H54 (cell line): ENCODE measurements around the gene PDGFRB.

Experiments
- DNase-seq: peaks from one replicate; pipeline ENCODE4 v3.0.0; 2011; ENCODE audit warnings: low spot score, mixed read lengths; ENCODE audit not compliant: insufficient read length
- FAIRE-seq: peaks from 3 replicates; lab custom pipeline; 2011; peaks lifted over from hg19 to GRCh38; lab: Jason Lieb, UNC
- POLR2A ChIP-seq: IDR thresholded peaks from 2 replicates; pipeline ENCODE4 v1.6.1; 2011; ENCODE audit warnings: low read depth, mild to moderate bottlenecking, low read length

Gene PDGFRB

DNA sequence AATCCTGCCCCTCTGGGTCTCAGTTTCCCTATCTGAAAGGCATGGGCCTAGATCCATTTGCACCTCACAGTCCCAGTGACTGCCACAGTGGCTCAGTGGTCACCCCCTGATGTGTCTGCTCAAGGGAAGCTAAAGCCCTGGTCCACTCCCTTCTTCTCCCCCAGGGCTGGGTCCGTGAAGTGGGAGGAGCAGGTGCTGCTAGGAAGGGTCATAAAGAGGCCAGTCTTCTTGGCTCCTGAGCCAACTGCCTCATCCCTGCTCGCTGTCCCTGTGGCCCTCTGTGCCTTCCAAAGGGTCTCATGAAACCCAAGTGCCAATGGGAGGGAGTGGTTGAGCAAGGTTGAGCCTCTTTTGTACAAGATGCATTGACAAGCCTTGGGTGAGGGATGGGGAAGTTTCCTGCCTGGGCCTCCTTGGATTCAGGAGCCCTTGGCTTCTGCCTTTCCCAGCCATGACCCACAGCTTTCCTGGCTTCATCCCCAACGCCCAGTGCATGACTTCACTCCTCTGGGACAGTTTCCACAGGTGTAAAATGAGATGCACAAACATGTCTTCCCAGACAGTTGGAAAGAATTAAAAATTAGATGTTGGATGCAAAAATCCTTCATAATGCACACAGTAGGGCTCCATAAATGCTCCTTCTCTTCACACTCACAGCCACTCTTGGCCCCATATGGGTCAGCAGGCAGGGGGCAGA is 32.6 kb upstream of the PDGFRB start:
- no peak for DNase-seq
- no peak for TF ChIP-seq POLR2A
- no peak for FAIRE-seq

DNA sequence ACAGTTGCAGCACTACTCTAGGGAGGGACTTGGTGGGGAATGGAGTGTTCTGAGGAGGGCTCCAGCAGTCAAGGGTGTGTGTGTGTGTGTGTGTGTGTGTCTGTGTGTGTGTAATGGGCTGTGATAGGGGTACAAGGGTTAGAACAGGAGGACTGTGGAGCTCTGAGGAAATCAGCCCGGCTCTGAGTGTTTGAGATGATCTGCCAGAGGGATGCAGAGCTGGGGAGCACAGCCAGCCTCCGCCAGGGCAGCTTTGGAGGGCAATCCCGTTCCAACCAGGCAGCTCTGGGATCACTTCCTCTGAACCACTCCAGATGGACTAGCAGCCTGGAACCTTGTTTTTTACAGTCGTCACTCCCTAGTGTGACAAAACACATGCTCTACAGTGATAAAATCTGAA is 31.3 kb upstream of the PDGFRB start:
- no peak for FAIRE-seq
- no peak for TF ChIP-seq POLR2A
- DNase-seq, result no peak

DNA sequence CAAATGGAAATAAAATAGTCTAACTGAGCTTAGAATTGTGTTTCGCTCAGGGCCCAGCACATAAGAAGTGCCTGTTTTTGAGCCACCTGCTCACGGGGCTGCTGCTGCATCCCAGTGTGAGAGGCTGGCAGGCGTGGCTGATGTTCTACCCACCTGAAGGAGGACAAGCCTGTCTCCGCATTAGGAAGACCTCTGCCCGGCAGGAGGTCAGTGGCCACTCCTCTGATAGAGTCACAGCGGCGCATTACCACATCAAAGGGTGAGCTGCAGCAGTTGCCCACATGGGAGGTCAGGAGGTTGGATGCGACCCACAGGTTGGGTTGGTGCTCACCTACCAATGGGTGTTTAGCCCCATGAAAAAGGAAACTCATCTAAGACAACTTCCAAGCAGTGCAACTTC is 30.5 kb upstream of the PDGFRB start:
- TF ChIP-seq POLR2A, result no peak
- no peak for FAIRE-seq
- no peak for DNase-seq

DNA sequence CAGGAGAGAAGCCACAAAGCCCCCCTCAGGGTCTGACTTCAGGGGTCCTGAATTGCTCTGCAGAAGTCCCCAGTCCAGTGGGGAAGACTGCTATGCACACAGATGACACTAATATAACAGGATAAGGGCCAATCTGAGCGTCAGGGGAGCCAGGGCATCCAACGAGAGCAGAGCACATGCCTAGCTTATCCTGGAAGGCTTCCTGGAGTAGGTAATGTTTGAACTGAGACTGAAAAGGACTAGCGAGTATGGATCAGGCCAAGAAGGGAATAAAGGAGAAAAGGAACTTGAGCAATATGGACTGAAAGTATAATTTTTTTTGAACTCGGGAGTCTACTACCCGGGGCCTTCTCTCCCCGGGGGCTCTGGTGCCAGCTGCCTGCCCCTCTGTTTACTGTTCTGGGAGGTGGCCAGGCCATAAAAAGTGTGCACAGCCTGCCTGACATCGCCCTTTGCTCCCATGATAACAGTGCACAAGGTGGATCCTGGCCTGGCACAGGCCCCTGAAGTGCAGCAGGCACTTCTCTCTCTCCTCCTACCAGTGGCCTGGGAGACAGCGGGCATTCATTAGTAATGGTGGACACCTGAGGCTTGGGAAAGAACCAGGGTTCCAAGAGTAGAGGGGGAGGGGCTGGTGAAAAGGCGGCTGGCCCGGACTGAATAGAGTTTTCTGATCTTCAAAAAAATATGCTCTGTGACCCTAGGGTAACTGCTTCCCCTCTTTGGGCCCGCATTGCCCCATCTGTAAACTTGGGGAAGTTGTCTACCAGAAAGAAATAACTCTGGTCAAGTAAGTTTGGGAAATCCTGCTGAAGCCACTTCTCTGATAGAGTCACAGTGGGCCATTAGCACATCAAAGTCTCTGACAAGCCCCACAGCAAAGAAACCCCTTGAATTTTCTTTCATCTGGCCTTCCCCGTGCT is 29.6 kb upstream of the PDGFRB start:
- TF ChIP-seq POLR2A, result no peak
- FAIRE-seq (no peak), DNase-seq (no peak)

DNA sequence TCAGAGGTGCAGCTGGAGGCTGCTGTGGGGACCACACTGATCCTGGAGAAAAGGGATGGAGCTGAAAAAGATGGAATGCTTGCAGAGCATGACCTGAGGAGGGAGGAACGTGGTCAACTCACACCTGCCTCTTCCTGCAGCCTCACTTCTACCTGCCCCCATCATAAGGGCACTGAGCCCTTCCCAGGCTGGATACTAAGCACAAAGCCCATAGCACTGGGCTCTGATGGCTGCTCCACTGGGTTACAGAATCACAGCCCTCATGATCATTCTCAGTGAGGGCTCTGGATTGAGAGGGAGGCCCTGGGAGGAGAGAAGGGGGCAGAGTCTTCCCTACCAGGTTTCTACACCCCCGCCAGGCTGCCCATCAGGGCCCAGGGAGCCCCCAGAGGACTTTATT is 28.4 kb upstream of the PDGFRB start:
- TF ChIP-seq POLR2A, result no peak
- FAIRE-seq (no peak), DNase-seq (no peak)

DNA sequence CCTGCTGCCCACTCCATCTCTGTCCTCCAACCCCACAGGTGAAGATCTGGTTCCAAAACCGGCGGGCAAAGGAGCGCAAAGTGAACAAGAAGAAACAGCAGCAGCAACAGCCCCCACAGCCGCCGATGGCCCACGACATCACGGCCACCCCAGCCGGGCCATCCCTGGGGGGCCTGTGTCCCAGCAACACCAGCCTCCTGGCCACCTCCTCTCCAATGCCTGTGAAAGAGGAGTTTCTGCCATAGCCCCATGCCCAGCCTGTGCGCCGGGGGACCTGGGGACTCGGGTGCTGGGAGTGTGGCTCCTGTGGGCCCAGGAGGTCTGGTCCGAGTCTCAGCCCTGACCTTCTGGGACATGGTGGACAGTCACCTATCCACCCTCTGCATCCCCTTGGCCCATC is 27.8 kb upstream of the PDGFRB start:
- DNase-seq (no peak), FAIRE-seq (no peak)
- TF ChIP-seq POLR2A, result no peak

DNA sequence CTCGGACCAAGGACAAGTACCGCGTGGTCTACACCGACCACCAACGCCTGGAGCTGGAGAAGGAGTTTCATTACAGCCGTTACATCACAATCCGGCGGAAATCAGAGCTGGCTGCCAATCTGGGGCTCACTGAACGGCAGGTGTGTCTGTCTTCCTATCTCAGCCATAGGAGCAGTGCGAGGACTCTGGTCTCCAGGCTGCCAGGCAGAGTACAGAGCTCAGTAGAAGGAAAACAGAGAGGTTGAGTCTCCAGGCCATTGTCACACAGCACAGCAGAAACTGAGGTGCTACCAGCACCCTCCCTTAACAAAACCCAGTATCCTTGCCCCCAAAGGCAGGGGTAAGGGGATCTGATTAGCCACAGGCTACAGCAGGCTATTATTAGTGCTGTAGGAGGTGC is 27.1 kb upstream of the PDGFRB start:
- DNase-seq, result no peak
- TF ChIP-seq POLR2A, result no peak
- FAIRE-seq, result no peak

DNA sequence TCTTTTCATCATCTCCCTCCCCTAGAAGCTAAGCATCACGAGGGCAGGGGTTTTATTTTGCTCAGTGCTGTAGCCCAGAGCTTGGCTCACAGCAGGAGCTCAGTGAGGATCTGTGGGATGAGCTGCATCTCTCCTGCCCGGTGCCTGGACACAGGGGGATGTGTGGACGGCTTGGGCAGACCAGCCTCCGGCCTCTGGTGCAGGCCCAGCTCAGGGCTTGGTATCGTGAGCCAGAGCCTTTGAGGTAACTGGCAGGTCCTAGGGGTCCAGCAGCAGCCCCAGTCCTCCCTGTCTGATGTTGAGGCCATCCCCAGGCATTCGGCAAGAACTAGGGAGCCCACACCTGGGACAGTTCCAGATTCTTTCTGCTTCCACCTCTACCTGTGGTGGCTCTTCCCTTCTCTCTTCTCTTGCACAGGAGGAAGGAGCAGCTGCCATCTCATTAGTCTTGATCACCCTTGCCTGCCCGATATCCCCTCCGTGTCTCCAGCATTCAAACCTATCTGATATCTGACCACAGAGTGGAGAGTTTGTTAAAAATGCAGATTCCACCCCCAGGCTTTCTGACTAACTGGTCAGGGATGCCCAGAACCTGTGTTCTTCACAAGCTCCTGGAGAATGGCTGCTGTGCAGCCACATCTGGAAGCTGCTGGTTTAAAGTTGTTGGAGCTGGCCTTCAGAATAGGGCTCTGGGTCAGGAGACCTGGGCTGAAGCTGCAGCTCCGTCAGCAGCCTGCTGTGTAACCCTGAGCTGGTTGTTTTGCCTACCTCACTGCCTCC is 26.3 kb upstream of the PDGFRB start:
- FAIRE-seq (no peak), DNase-seq (no peak)
- no peak for TF ChIP-seq POLR2A

DNA sequence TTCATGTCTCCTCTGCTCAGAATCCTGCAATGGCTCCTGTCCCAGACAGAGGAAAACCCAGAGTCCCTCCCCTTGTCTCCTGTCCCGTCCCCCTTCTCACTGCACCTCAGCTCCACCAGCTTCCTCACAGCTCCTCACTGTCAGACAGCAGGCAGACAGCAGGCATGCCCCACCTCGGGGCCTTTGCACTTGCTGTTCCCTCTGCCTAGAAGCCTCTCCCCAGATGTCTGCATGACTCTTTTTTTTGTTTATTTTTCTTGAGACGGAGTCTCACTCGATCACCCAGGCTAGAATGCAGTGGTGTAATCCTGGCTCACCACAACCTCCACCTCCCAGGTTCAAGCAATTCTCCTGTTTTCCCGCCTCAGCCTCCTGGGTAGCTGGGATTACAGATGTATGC is 25.4 kb upstream of the PDGFRB start:
- no peak for DNase-seq
- FAIRE-seq, result no peak
- TF ChIP-seq POLR2A, result no peak

DNA sequence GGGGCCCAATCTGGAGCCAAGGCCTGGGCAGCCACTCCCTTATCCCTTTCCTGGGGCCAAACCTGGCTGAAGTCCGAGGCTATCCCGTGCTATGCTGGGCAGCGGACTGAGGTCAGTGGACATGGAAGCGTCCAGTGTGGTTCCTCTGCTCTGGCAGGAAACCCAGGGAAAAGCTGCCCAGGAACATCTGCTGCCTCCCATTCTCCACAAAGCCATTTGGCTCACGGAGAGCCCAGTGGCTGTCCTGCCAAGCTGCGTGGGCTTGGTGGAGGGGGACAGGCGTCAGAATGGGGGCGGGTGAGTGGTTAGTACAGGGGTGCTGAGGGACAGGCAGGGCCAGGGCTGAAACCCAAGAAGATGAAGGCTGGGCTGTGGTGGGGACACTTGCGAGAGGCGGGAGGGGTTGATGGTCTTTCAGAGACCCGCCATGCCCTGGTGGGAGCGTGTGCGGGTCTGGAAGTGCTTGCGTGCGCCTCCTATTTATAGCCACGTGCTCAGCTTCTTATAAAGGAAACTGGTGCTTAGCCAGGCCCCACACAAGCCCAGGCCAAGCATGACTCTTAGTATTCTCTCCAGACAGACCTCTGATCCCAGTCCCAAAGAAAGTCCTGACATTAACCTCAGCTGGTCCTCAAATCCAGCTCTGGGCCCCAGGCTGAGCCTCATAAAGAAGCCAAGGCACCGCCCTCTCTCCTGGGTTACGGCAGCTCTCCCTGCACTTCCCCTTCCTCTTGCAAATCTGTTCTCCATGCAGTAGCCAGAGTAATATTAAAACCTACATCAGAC is 24.8 kb upstream of the PDGFRB start:
- no peak for TF ChIP-seq POLR2A
- FAIRE-seq, result no peak

DNA sequence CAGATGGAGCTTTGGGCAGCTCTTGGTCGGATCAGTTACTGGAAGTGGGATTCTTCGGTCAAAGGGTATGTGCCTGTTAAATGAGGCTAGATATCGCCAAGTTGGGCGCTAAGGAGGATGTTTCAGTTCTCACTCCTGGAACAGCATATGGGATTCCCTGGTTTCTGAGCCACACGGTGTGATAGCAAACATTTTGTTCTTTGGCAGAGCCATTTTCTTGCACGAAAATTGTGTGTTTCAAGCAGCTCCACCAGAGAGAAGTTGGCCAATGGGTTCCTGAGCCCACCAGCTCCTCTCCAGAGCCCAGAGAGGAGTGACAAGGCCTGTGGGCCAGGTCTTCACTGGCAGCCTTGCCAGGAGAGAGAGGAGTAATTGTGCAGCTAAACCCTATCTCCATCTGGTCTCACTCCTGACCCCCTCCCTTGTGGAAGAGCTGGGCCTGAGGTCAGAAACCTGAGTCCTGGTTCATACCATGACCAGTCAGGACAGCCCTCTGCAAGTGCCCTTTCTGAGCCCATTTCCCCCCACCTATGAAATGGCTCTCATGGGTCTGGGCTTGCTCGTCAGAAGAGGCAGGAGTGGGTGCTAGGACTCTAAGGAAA is 23.5 kb upstream of the PDGFRB start:
- no peak for TF ChIP-seq POLR2A
- FAIRE-seq (no peak), DNase-seq (no peak)

More for the DNA sequence above, 24.8 kb upstream of the PDGFRB start:
- DNase-seq, result no peak

DNA sequence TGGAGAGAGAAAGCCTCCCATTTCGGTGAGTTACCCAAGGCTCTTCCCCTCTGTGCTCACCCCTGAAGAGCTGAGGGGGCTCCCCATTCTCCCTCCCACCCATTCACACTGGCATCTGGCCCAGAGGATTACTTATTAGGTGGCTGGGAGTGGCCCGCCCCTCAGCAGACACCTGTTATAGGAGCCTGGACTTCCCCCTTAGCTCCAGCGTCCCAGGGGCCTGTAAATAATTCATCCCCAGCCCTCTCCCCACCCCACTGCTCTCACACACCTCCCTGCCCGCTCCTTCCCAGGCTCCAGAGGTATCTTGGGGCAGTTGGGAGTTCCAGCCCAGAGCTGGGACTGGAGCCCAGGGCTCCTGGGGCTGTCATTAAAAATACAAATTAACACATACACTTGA is 22.6 kb upstream of the PDGFRB start:
- no peak for DNase-seq
- FAIRE-seq, result no peak
- TF ChIP-seq POLR2A, result no peak

DNA sequence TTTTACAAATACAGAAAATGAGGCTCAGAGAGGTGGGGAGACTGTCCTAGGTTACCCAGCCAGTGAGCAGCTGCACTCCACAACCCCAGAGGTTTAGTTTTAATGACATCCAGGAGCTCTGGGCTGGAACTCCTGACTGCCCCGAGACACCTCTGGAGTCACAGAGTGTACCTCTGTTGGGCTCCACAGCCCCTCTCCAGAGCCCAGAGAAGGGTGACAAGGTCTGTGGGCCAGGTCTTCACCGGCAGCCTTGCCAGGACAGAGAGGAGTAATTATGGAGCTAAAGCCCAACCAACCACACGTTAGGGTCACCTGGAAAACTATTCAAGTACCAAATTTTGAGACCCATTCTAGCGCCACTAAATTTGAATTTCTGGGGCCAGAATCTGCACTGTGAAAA is 22.1 kb upstream of the PDGFRB start:
- no peak for TF ChIP-seq POLR2A
- FAIRE-seq (no peak), DNase-seq (no peak)
